GM12878 (cell line): ENCODE measurements around the gene NLGN1. TPM values are rescaled to one million over a fixed set of nuclear protein-coding genes. Genes with fewer than 3 reads are reported as not detected.

ENCODE experiments used
- ATAC-seq: fragments of 200-7000 bp; cut with Tn5 transposase; 3 replicates; pipeline ENCODE4 v1.9.1; 2020; ENCODE audit warnings: mild to moderate bottlenecking, moderate library complexity
- BruUV-seq: library from RNA; stranded (reverse); fragments of 400-500 nt; replicated peaks from 2 replicates; lab custom pipeline; 2021; lab: Mats Ljungman, UMichigan
- CTCF ChIA-PET: fragments of 300-600 bp; sonication (Branson Sonifier 250); formaldehyde crosslinking; extraction: SDS; loops from one replicate; lab custom pipeline; 2021; ENCODE audit warnings: inconsistent platforms; lab: Yijun Ruan, JAX
- POLR2A ChIA-PET: fragments of 350-600 bp; formaldehyde crosslinking; extraction: SDS; loops from one replicate; lab custom pipeline; 2021; ENCODE audit warnings: inconsistent platforms; lab: Charles Lee
- RAD21 ChIA-PET: fragments of 300-600 bp; sonication (Branson Sonifier 250); formaldehyde crosslinking; loops from one replicate; lab custom pipeline; 2023; ENCODE audit warnings: antibody characterized with exemption; ENCODE audit not compliant: unreplicated experiment; lab: Charles Lee
- SMC1A ChIA-PET: fragments of 300-600 bp; sonication (Branson Sonifier 250); formaldehyde crosslinking; loops from one replicate; lab custom pipeline; 2023; ENCODE audit not compliant: unreplicated experiment, uncharacterized antibody; lab: Charles Lee
- DNase-seq: peaks from one replicate; pipeline ENCODE4 v3.0.0-alpha.2; 2011; ENCODE audit warnings: low read depth, low spot score
- FAIRE-seq: peaks from 3 replicates; lab custom pipeline; 2011; peaks lifted over from hg19 to GRCh38; lab: Jason Lieb, UNC
- H2AFZ ChIP-seq: 2 replicates; pipeline ENCODE4 v1.6.0; 2011; ENCODE audit warnings: low read depth, low read length, control low read depth; ENCODE audit not compliant: control insufficient read depth
- H3K27ac ChIP-seq: 2 replicates; pipeline ENCODE4 v1.5.1; 2011; ENCODE audit warnings: control low read depth; ENCODE audit not compliant: control insufficient read depth, insufficient read depth
- H3K27me3 ChIP-seq, 2 experiments: replicated peaks in 1 of 2; 2 replicates each; pipeline versions ENCODE4 v1.6.0 to v1.6.1; 2011; ENCODE audit warnings: low read length in 1 of 2; ENCODE audit not compliant: control insufficient read depth in 2 of 2, insufficient read depth in 2 of 2
- H3K36me3 ChIP-seq, 2 experiments: 2 replicates each; pipeline ENCODE4 v1.5.1; 2011; ENCODE audit warnings: low read length in 1 of 2; ENCODE audit not compliant: control insufficient read depth in 2 of 2, insufficient read depth in 2 of 2
- H3K4me1 ChIP-seq: 2 replicates; pipeline ENCODE4 v1.6.1; 2011; ENCODE audit warnings: mild to moderate bottlenecking, low read length, moderate library complexity, mixed read lengths; ENCODE audit not compliant: control insufficient read depth, insufficient read depth
- H3K4me2 ChIP-seq: 2 replicates; pipeline ENCODE4 v1.6.0; 2011; ENCODE audit warnings: control low read depth; ENCODE audit not compliant: control insufficient read depth, insufficient read depth
- H3K4me3 ChIP-seq: fragments of 200-600 bp; sonication (generic); 2 replicates; pipeline ENCODE4 v1.5.1; 2016
- H3K79me2 ChIP-seq: 2 replicates; pipeline ENCODE4 v1.6.0; 2011; ENCODE audit warnings: low read length; ENCODE audit not compliant: control insufficient read depth, insufficient read depth
- H3K9ac ChIP-seq: 2 replicates; pipeline ENCODE4 v1.8.0; 2011; ENCODE audit warnings: low read length, control low read depth, mixed read lengths; ENCODE audit not compliant: control insufficient read depth, insufficient read depth
- H3K9me3 ChIP-seq: replicated peaks from 3 replicates; pipeline ENCODE4 v1.5.1; 2011; ENCODE audit warnings: mild to moderate bottlenecking, low read length; ENCODE audit not compliant: control insufficient read depth, insufficient read depth
- H4K20me1 ChIP-seq: 2 replicates; pipeline ENCODE4 v1.6.0; 2011; ENCODE audit not compliant: control insufficient read depth, insufficient read depth
- EP300 ChIP-seq, 2 experiments: fragments of 150-350 bp in 1 of 2; IDR thresholded peaks; 2 replicates each; pipeline ENCODE4 v1.6.1; 2011 to 2012; ENCODE audit warnings: low read depth in 2 of 2, low read length in 2 of 2, borderline replicate concordance in 1 of 2, improper control_type of control experiment in 1 of 2, inconsistent platforms in 1 of 2; ENCODE audit not compliant: control insufficient read depth in 1 of 2
- ESRRA ChIP-seq: IDR thresholded peaks from 2 replicates; pipeline ENCODE4 v1.6.1; 2012; ENCODE audit warnings: mild to moderate bottlenecking, low read length, improper control_type of control experiment
- IKZF1 ChIP-seq: fragments of 450-650 bp; conservative IDR thresholded peaks from 2 replicates; pipeline ENCODE4 v1.6.1; 2017; ENCODE audit warnings: antibody characterized with exemption, mild to moderate bottlenecking
- PML ChIP-seq: IDR thresholded peaks from 2 replicates; pipeline ENCODE4 v1.6.1; 2012; ENCODE audit warnings: low read length, inconsistent platforms
- POLR2A ChIP-seq: IDR thresholded peaks from 2 replicates; pipeline ENCODE4 v1.6.1; 2011; ENCODE audit warnings: low read depth, mild to moderate bottlenecking, low read length
- YY1 ChIP-seq: IDR thresholded peaks from 2 replicates; pipeline ENCODE4 v1.6.1; 2011; ENCODE audit warnings: low read depth, mild to moderate bottlenecking, low read length
- ZBTB11 ChIP-seq: fragments of 450-650 bp; formaldehyde crosslinking; IDR thresholded peaks from 2 replicates; pipeline ENCODE4 v1.5.0; 2022; ENCODE audit warnings: mild to moderate bottlenecking, missing genetic modification characterization
- ZNF207 ChIP-seq: fragments of 450-650 bp; IDR thresholded peaks from 2 replicates; pipeline ENCODE4 v1.6.1; 2014; ENCODE audit warnings: antibody characterized with exemption, mild to moderate bottlenecking, borderline replicate concordance
- ZNF384 ChIP-seq: IDR thresholded peaks from 2 replicates; pipeline ENCODE4 v1.6.1; 2012; ENCODE audit warnings: low read depth, mild to moderate bottlenecking, low read length, improper control_type of control experiment, borderline replicate concordance
- WGBS: methylation state at CpG from one replicate; pipeline ENCODE4 v1.1.6; 2016; ENCODE audit warnings: low lambda C conversion rate; ENCODE audit not compliant: insufficient replicate concordance, insufficient coverage; ENCODE audit errors: missing lambda C conversion rate; 5-methylcytosine and 5-hydroxymethylcytosine counted together
- in situ Hi-C: fragments of 300-500 bp; cut with MboI; formaldehyde crosslinking; loops from 9 replicates; pipeline ENCODE4 v1.14.3; 2018; ENCODE audit warnings: mixed read lengths
- intact Hi-C: fragments of 100-400 bp; cut with micrococcal nuclease; formaldehyde crosslinking; loops from one replicate; pipeline ENCODE4 v1.14.2; 2022; ENCODE audit not compliant: unreplicated experiment
- polyA plus RNA-seq, 11 experiments: library from polyadenylated mRNA; depleted of rRNA in 4 of 11; unstranded in 6 of 11; stranded (reverse) in 5 of 11; fragments of >200 nt; fragmentation: Nextera tagmentation in 4 of 11; fragmentation: Illumina TruSeq in 1 of 11; extraction: Ambion mirVana in 4 of 11; extraction: Trizol in 1 of 11; gene quantifications; 1 replicate in 1 of 11; 2 replicates in 10 of 11; pipeline versions ENCODE4 v1.2.1 to v1.2.3, GENCODE V29; 2011 to 2016; ENCODE audit warnings: inconsistent platforms in 2 of 11, missing spikeins in 2 of 11, low read depth in 1 of 11
- total RNA-seq, 4 experiments: library from RNA; depleted of rRNA in 3 of 4; stranded (reverse); fragments of >200 nt in 3 of 4; fragmentation: Illumina TruSeq in 1 of 4; extraction: Trizol in 1 of 4; gene quantifications; 2 replicates each; pipeline versions ENCODE4 v1.2.1 to v1.2.3, GENCODE V29; 2013 to 2021
- TF ChIP-seq, protein P1 (sequence below): IDR thresholded peaks from 2 replicates; pipeline ENCODE4 v1.6.1; 2011; ENCODE audit warnings: low read depth, low read length, improper control_type of control experiment, borderline replicate concordance
- TF ChIP-seq, protein P2 (sequence below): fragments of 150-350 bp; IDR thresholded peaks from 2 replicates; pipeline ENCODE4 v1.6.1; 2014; ENCODE audit warnings: mild to moderate bottlenecking, low read depth, low read length

NLGN1 gene
- total and polyA plus RNA-seq, 10 of the 15 experiments (the other 5 are each of a cell fraction or from before 2014, with no cell fraction given): not detected

DNA sequence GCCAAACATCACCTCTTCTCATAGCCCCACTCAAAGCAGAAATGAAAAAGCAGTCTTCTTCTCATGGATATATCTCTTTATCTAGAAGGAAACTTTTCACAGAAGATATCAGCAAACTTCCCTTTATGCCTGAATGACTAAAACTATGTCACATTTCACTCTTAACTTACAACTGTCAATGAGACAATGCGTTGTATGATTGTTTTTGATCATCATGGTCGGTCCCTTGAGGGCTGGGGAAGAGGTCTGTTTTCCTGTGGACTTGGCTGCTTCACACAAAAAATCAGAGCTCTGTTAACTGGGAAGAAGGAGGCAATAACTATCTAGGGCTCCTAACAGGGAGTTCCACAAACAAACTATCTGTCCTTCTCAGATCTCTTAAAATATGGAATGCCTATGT lies 5.1 kb downstream of the NLGN1 start:
- Histone ChIP-seq H2AFZ (no peak overlapping the region), H4K20me1 (no peaks in the 10 kb centered on the region), H3K36me3 (no peaks in the 10 kb centered on the region), H3K79me2 (no peaks in the 10 kb centered on the region), H3K27ac (no peak overlapping the region), H3K9me3 (no peaks in the 10 kb centered on the region), H3K4me1 (no peaks in the 10 kb centered on the region), H3K4me2 (no peak overlapping the region), H3K9ac (no peak overlapping the region), H3K27me3 (no peaks in the 10 kb centered on the region; a peak in 1 of 4 replicates), H3K4me3 (no peak overlapping the region)
- BruUV-seq: no TSS peak
- in situ Hi-C loops (no loop called here), intact Hi-C loops (no loop called here)
- POLR2A ChIA-PET: no interaction called here
- FAIRE-seq (no peak), DNase-seq (no peak), ATAC-seq (no peak)
- WGBS: 0% methylated on average over 2 of the region's 2 CpGs
- SMC1A ChIA-PET: no interaction called here
- CTCF ChIA-PET: no interaction called here
- RAD21 ChIA-PET: no interaction called here
- no peak for TF ChIP-seq ZBTB11 (CRISPR knock-in tag)
- TF ChIP-seq YY1: no peak
- TF ChIP-seq ZNF207: no peak
- TF ChIP-seq EP300 (IDR thresholded peaks at IDR 0.05; ENCODE audit: borderline replicate concordance in 1 of 2, control insufficient read depth in 1 of 2, low read depth in 2 of 2, low read length in 2 of 2): no peak
- TF ChIP-seq PML: no peak
- no peak for TF ChIP-seq ESRRA
- TF ChIP-seq, protein P1, sequence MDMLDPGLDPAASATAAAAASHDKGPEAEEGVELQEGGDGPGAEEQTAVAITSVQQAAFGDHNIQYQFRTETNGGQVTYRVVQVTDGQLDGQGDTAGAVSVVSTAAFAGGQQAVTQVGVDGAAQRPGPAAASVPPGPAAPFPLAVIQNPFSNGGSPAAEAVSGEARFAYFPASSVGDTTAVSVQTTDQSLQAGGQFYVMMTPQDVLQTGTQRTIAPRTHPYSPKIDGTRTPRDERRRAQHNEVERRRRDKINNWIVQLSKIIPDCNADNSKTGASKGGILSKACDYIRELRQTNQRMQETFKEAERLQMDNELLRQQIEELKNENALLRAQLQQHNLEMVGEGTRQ: no peak
- TF ChIP-seq, protein P2, sequence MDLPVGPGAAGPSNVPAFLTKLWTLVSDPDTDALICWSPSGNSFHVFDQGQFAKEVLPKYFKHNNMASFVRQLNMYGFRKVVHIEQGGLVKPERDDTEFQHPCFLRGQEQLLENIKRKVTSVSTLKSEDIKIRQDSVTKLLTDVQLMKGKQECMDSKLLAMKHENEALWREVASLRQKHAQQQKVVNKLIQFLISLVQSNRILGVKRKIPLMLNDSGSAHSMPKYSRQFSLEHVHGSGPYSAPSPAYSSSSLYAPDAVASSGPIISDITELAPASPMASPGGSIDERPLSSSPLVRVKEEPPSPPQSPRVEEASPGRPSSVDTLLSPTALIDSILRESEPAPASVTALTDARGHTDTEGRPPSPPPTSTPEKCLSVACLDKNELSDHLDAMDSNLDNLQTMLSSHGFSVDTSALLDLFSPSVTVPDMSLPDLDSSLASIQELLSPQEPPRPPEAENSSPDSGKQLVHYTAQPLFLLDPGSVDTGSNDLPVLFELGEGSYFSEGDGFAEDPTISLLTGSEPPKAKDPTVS: no peak
- TF ChIP-seq ZNF384: no peak
- no peak for TF ChIP-seq IKZF1
- TF ChIP-seq POLR2A: no peak
